ENCODE results near the gene IL9.
"Not testable (repeated sequence)": the region's sequence is repeated elsewhere in the genome, so short reads cannot be mapped to it uniquely, and the experiment has no call there.

Gene IL9

DNA sequence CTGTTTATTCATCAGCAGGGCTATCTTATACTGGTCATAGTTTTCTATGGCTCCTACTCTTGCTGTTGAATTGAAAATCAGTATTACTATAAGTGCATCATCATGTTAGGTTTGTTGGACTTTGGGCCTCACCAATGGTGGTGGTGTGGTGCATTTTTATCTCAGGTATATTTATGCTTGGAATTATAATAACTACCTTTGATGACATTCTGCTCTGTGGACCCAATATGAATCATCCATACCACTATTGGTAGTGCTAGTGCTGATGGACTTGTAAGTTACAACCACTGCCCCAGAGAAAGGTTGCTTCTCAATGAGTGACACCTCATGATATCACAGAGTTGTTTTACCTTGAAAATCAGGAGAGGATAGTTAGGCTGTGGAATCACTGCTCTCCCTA, 28.0 kb downstream of the IL9 start:
- no peak for DNase-seq (ENCODE audit: low spot score)

DNA sequence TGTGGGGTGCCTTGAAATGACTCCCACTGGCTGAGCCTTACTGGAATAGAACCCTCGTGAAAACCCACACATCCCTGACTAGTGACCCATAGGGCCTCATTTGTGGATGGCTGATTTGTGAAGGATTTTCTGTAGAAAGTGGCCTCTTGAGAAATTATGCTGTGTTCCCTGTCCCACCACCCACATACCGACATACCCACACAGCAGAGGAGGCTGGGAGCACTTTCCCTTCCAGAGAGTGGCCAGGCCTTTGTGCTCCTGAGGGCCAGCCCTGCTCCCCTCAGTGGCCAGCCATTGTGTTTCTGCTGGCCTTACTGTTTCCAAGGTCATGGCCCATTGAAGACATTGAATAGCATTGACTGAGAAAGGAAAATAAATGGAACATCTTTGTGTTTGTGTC, 29.6 kb downstream of the IL9 start:
- DNase-seq (ENCODE audit: low spot score), result no peak

DNA sequence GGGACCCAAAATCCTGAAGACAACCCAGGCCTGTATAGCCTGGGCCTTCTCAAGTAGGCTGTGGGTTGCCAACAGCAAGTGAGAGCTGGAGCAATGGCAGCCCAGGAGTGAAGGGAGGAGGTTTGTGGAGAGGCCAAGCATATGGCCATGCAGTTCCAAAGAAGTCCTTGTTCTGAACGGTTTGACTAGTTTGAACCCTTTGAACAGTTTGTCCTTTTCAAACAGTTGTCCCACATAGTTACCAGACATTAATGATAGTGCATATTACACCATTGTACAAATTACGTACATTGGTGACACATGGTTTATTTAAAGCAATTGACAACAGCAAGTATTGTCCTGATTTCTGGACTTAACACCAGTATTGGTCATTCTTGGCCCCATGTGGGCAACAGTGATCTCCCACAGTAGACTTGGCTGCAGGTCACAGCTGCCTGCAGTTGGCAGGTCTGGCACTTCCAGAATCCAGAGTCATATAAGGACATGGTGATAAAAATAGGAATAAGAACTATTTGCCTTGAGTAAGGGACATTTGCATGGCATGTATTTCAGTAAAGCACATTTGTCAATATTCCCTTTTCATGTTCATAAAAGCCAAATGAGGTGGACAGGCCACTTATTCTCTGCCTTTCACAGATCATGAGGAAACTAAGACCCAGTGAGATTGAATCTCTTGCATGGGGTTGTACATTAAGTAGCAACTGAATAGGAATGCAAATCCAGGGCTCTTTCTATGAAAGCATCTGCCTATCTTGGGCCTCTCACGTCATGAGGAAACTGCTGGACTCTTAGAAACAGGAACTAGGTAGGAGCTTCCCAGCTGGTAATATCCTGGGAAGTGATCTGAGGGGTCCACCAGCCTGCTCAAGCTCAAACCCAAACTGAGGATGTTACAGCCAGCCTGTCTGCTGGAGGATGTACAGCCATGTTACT, 30.9 kb downstream of the IL9 start:
- DNase-seq (ENCODE audit: low spot score), result no peak

DNA sequence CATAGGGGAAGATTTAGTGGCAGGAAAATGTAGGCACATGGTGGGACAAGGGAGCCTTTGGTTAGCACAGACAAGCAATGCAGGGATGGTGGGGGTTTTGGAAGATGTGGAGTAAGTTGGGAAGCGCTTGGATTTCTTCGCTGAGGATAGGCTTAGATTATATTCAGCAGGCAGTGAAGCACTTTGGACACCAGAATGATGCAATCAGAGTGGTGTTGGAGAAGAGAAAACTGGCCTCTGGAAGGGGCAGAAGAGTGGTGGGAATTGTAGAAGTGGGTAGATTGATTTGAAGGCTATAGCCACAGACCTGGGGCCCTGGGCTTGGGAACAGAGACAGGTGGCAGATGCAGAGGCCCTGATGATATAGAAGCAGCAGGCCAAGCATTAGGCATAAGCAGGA, 32.9 kb downstream of the IL9 start:
- DNase-seq (ENCODE audit: low spot score), result no peak

GRCh38 chr5:135862086-135862485, 33.6 kb downstream of the IL9 start:
- DNase-seq (ENCODE audit: low spot score), result peak; percentile 20

GRCh38 chr5:135861641-135862040, 34.0 kb downstream of the IL9 start:
- DNase-seq (ENCODE audit: low spot score), result no peak

- peak; percentile 51 for DNase-seq (ENCODE audit: low spot score)
Measured at GRCh38 chr5:135859641-135860040, 36.0 kb downstream of the IL9 start.

DNA sequence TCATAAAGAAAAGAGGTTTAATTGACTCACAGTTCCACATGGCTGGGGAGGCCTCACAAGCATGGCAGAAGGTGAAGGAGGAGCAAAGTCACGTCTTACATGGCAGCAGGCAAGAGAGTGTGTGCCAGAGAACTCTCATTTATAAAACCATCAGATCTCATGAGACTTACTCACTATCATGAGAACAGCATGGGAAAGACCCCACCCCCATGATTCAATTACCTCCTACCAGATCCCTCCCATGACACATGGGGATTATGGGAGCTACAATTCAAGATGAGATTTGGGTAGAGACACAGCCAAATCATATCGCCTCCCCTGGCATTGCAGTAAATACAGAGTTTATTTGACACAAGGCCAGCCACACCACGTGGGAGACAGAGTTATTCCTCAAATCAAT, 36.5 kb downstream of the IL9 start:
- DNase-seq (ENCODE audit: low spot score), result not testable (repeated sequence)

DNA sequence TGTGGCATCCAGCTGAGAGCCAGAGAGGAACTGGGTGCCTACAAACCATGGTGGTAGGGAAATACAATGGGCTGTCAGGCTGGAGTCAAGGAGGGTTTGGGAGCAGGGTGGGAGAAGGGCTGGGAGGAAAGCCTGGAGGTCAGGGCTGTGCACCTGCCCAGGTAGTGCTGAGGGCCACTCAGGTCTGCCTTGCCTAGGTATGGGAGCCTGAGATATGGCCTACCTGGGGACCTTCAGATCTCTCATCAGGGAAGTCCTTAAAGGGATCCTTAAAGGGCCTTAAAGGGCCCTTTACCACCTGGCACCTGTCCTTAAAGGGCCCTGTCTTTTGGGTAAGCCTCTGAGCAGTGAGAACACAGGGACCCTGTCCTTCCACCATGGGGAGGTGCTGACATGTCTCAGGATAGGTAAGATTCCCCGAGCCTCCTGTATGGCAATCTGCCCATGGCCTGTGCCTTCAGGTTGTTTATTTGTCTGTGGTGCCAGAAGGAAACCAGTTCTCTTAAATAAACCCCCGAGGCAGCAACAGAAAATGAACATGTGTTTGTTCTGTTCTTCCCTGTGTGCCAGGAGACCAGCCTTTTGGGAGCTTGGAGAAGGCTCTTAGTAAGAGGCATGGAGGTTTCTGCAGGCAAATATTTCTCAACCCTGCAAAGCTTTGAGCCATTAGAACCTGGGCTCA, 37.9 kb downstream of the IL9 start:
- peak; percentile 33 for DNase-seq (ENCODE audit: low spot score)

- no peak for DNase-seq (ENCODE audit: low spot score)
Measured at GRCh38 chr5:135851915-135852845, 43.5 kb downstream of the IL9 start.

- peak; percentile 33 for DNase-seq (ENCODE audit: low spot score)
Measured at GRCh38 chr5:135851186-135851914, 44.3 kb downstream of the IL9 start.

- DNase-seq (ENCODE audit: low spot score), result no peak
Measured at GRCh38 chr5:135850671-135851070, 45.0 kb downstream of the IL9 start.

GRCh38 chr5:135850231-135850630, 45.4 kb downstream of the IL9 start:
- DNase-seq (ENCODE audit: low spot score), result peak; percentile 25

DNA sequence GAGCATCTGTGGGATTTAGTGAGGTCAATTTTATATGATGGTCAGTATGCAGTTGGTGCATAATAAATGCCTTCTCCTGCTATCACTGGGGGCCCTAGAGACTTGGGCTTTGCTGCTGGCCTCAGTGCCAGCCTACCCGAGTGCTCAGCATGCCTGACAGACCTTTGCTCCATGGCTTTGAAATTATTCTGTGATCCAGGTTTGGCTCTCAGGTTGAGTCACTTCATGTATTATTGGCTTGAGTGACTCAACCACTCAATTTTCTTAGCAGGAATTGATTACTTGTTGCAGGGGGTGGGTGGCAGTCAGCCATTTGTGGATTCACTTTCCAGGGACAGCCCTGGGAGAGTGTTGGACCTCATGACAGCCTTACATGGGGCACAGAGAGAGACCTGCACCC, 47.7 kb downstream of the IL9 start:
- no peak for DNase-seq (ENCODE audit: low spot score)

GRCh38 chr5:135846311-135846710, 49.3 kb downstream of the IL9 start:
- DNase-seq (ENCODE audit: low spot score), result peak; percentile 42

- peak; percentile 59 for DNase-seq (ENCODE audit: low spot score)
Measured at GRCh38 chr5:135843571-135844337, 51.9 kb downstream of the IL9 start.

DNA sequence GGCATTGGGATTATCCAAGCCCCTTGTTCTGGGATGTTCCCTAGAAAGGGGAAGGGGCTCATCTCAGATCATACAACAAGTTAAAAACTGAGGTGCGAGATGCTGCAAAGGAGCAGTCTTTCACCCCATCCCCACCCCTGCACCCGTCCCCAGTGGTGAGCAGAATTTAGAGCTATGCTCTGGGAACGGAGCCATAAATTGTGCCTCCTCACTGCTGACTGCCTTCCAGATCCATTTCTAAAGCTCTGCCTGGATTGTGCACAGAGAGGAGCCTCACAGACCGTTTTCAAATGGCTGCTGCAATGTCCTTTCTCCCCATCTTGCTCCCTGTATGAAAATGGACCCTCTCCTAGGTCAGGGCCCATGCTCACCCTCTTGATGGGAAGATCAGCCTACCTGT, 52.9 kb downstream of the IL9 start:
- no peak for DNase-seq (ENCODE audit: low spot score)

Measured in left forelimb (tissue), 1 donor.